ENCODE results near the gene BEST3. TPM values are rescaled to one million over a fixed set of nuclear protein-coding genes. Genes with fewer than 3 reads are reported as not detected.

BEST3 gene
- total RNA-seq, 1 experiment from 2014 or later: 1.1 TPM

- DNase-seq: no peak
- no peaks in the 10 kb centered on the region for H3K9me3 Mint-ChIP-seq (ENCODE audit: low read depth, unreplicated experiment)
- no TSS peak for BruUV-seq (replicated peaks)
- CTCF ChIA-PET: no interaction called here
- intact Hi-C loops (cut with micrococcal nuclease; ENCODE audit: unreplicated experiment): no loop called here
- TF ChIP-seq CTCF (IDR thresholded peaks at IDR 0.05; ENCODE audit: unreplicated experiment): no peak
- H3K36me3 Mint-ChIP-seq (ENCODE audit: insufficient read depth, unreplicated experiment): no peaks in the 10 kb centered on the region
- H3K27ac Mint-ChIP-seq (ENCODE audit: unreplicated experiment): no peak overlapping the region
- no peaks in the 10 kb centered on the region for H3K4me1 Mint-ChIP-seq (ENCODE audit: low read depth, unreplicated experiment)
- no peaks in the 10 kb centered on the region for H3K27me3 Mint-ChIP-seq (ENCODE audit: unreplicated experiment)
- no peak overlapping the region for H3K4me3 Mint-ChIP-seq (ENCODE audit: low read depth, unreplicated experiment)
These were observed 1.0 kb downstream of the BEST3 start for GRCh38 chr12:69698054-69698453.

GRCh38 chr12:69694123-69694522 is 5.0 kb downstream of the BEST3 start:
- no peaks in the 10 kb centered on the region for H3K27me3 Mint-ChIP-seq (ENCODE audit: unreplicated experiment)
- intact Hi-C loops (cut with micrococcal nuclease; ENCODE audit: unreplicated experiment): no loop called here
- H3K27ac Mint-ChIP-seq (ENCODE audit: unreplicated experiment): no peak overlapping the region
- H3K36me3 Mint-ChIP-seq (ENCODE audit: insufficient read depth, unreplicated experiment): peaks cover 2% of the 10 kb centered on the region
- no peak for DNase-seq
- H3K4me1 Mint-ChIP-seq (ENCODE audit: low read depth, unreplicated experiment): peaks cover 17% of the 10 kb centered on the region
- CTCF ChIA-PET: no interaction called here
- no peak for TF ChIP-seq CTCF (IDR thresholded peaks at IDR 0.05; ENCODE audit: unreplicated experiment)
- BruUV-seq (replicated peaks): no TSS peak
- no peaks in the 10 kb centered on the region for H3K9me3 Mint-ChIP-seq (ENCODE audit: low read depth, unreplicated experiment)
- H3K4me3 Mint-ChIP-seq (ENCODE audit: low read depth, unreplicated experiment): no peak overlapping the region

- H3K27ac Mint-ChIP-seq (ENCODE audit: unreplicated experiment): peak overlapping the region; percentile 87
These were observed 9.5 kb downstream of the BEST3 start for GRCh38 chr12:69689638-69690037.

GRCh38 chr12:69688471-69689427 is 10.4 kb downstream of the BEST3 start:
- Mint-ChIP-seq H3K4me1 (ENCODE audit: low read depth, unreplicated experiment) (peaks cover 44% of the 10 kb centered on the region), H3K4me3 (ENCODE audit: low read depth, unreplicated experiment) (peak overlapping the region; percentile 59), H3K36me3 (ENCODE audit: insufficient read depth, unreplicated experiment) (peaks cover 6% of the 10 kb centered on the region), H3K27ac (ENCODE audit: unreplicated experiment) (peak overlapping the region; percentile 87), H3K27me3 (ENCODE audit: unreplicated experiment) (no peaks in the 10 kb centered on the region), H3K9me3 (ENCODE audit: low read depth, unreplicated experiment) (no peaks in the 10 kb centered on the region)
- intact Hi-C loops (cut with micrococcal nuclease; ENCODE audit: unreplicated experiment): no loop called here
- CTCF ChIA-PET: no interaction called here
- TSS peak; percentile 61 for BruUV-seq (replicated peaks)
- no peak for TF ChIP-seq CTCF (IDR thresholded peaks at IDR 0.05; ENCODE audit: unreplicated experiment)
- peak; percentile 85 for DNase-seq

More at GRCh38 chr12:69689638-69690037, 9.5 kb downstream of the BEST3 start:
- CTCF ChIA-PET: interaction anchor here (1.0 kb wide), 1 partner anchor 48 kb away, joined by 3 read pairs; the partner anchor contains the start of gene RAB3IP
- Mint-ChIP-seq H3K27me3 (ENCODE audit: unreplicated experiment) (no peaks in the 10 kb centered on the region), H3K4me3 (ENCODE audit: low read depth, unreplicated experiment) (no peak overlapping the region), H3K36me3 (ENCODE audit: insufficient read depth, unreplicated experiment) (peaks cover 6% of the 10 kb centered on the region), H3K9me3 (ENCODE audit: low read depth, unreplicated experiment) (no peaks in the 10 kb centered on the region), H3K4me1 (ENCODE audit: low read depth, unreplicated experiment) (peaks cover 44% of the 10 kb centered on the region)
- no peak for TF ChIP-seq CTCF (IDR thresholded peaks at IDR 0.05; ENCODE audit: unreplicated experiment)
- intact Hi-C loops (cut with micrococcal nuclease; ENCODE audit: unreplicated experiment): no loop called here
- BruUV-seq (replicated peaks): no TSS peak
- no peak for DNase-seq

Data from Calu3 (cell line).